ENCODE measurements around the gene TBC1D10A. TPM values are rescaled to one million over a fixed set of nuclear protein-coding genes. Genes with fewer than 3 reads are reported as not detected.

Gene TBC1D10A
- total RNA-seq, 1 experiment from 2014 or later, result 12.2 TPM

- TF ChIP-seq CTCF (IDR thresholded peaks at IDR 0.05; ENCODE audit: insufficient read depth in 1 of 2, low read depth in 1 of 2, low read length in 1 of 2, severe bottlenecking in 1 of 2, unreplicated experiment in 1 of 2), result no peak
- H3K4me3 Mint-ChIP-seq (ENCODE audit: unreplicated experiment), result peak overlapping the region; percentile 79
- no TSS peak for BruUV-seq (replicated peaks)
- no peaks in the 10 kb centered on the region for H3K9me3 ChIP-seq
- no peaks in the 10 kb centered on the region for H3K9me3 Mint-ChIP-seq (ENCODE audit: unreplicated experiment)
- H3K36me3 Mint-ChIP-seq (ENCODE audit: insufficient read depth, unreplicated experiment), result peaks cover 36% of the 10 kb centered on the region
- POLR2A ChIA-PET, result interaction anchor here (0.5 to 2.3 kb wide), 7 partner anchors 28 to 98 kb away, joined by 3 to 44 read pairs (median 8); partner anchors contain the start of genes CASTOR1, CCDC157 and SF3A1
- peak overlapping the region; percentile 87 for H3K4me3 ChIP-seq (ENCODE audit: low read depth, low read length)
- CTCF ChIA-PET, result interaction anchor here (0.6 to 5.2 kb wide), 13 partner anchors 28 to 280 kb away, joined by 3 to 106 read pairs (median 6); partner anchors contain the start of genes CASTOR1, CCDC157, RNF215 and SF3A1
- intact Hi-C loops (cut with micrococcal nuclease; ENCODE audit: unreplicated experiment), result loop anchor here (2.0 kb wide), 3 partner anchors 27 to 63 kb away; partner anchors contain the start of gene RNF215
- peak in 1 of 2 experiments; percentile 37 for DNase-seq
- H3K27ac Mint-ChIP-seq (ENCODE audit: unreplicated experiment), result no peak overlapping the region
- no peaks in the 10 kb centered on the region for H3K36me3 ChIP-seq (ENCODE audit: control insufficient read depth, insufficient read depth, low read length)
- peaks cover 27% of the 10 kb centered on the region for H3K4me1 ChIP-seq
- H3K27me3 ChIP-seq (replicated peaks; ENCODE audit: control insufficient read depth, insufficient read depth, low read length), result no peaks in the 10 kb centered on the region
- peaks cover 30% of the 10 kb centered on the region for H3K4me1 Mint-ChIP-seq (ENCODE audit: low read depth, unreplicated experiment)
- no peaks in the 10 kb centered on the region for H3K27me3 Mint-ChIP-seq (ENCODE audit: insufficient read depth, unreplicated experiment)
Measured at GRCh38 chr22:30326255-30326705, 461 bp downstream of the TBC1D10A start.

- ChIA-PET POLR2A (interaction anchor here (0.5 kb wide), 1 partner anchor 31 kb away, joined by 3 read pairs; the partner anchor contains the start of gene SF3A1), CTCF (interaction anchor here (1.7 to 5.2 kb wide), 2 partner anchors 37 to 65 kb away, joined by 6 to 106 read pairs; partner anchors contain the start of gene CASTOR1)
- intact Hi-C loops (cut with micrococcal nuclease; ENCODE audit: unreplicated experiment), result loop anchor here (2.0 kb wide), 3 partner anchors 27 to 63 kb away; partner anchors contain the start of gene RNF215
- Mint-ChIP-seq H3K36me3 (ENCODE audit: insufficient read depth, unreplicated experiment) (peaks cover 35% of the 10 kb centered on the region), H3K4me3 (ENCODE audit: unreplicated experiment) (peak overlapping the region; percentile 79), H3K4me1 (ENCODE audit: low read depth, unreplicated experiment) (peaks cover 30% of the 10 kb centered on the region), H3K27me3 (ENCODE audit: insufficient read depth, unreplicated experiment) (no peaks in the 10 kb centered on the region), H3K9me3 (ENCODE audit: unreplicated experiment) (no peaks in the 10 kb centered on the region), H3K27ac (ENCODE audit: unreplicated experiment) (no peak overlapping the region)
- BruUV-seq (replicated peaks), result no TSS peak
- Histone ChIP-seq H3K4me3 (ENCODE audit: low read depth, low read length) (peak overlapping the region; percentile 87), H3K36me3 (ENCODE audit: control insufficient read depth, insufficient read depth, low read length) (no peaks in the 10 kb centered on the region), H3K4me1 (peaks cover 27% of the 10 kb centered on the region), H3K27me3 (replicated peaks; ENCODE audit: control insufficient read depth, insufficient read depth, low read length) (no peaks in the 10 kb centered on the region), H3K9me3 (no peaks in the 10 kb centered on the region)
- no peak for TF ChIP-seq CTCF (IDR thresholded peaks at IDR 0.05; ENCODE audit: insufficient read depth in 1 of 2, low read depth in 1 of 2, low read length in 1 of 2, severe bottlenecking in 1 of 2, unreplicated experiment in 1 of 2)
- no peak for DNase-seq
Measured at GRCh38 chr22:30325724-30326254, 952 bp downstream of the TBC1D10A start.

- no peak for DNase-seq
- BruUV-seq (replicated peaks), result no TSS peak
- Mint-ChIP-seq H3K27me3 (ENCODE audit: insufficient read depth, unreplicated experiment) (no peaks in the 10 kb centered on the region), H3K27ac (ENCODE audit: unreplicated experiment) (no peak overlapping the region), H3K4me1 (ENCODE audit: low read depth, unreplicated experiment) (peaks cover 30% of the 10 kb centered on the region), H3K4me3 (ENCODE audit: unreplicated experiment) (peak overlapping the region; percentile 79), H3K36me3 (ENCODE audit: insufficient read depth, unreplicated experiment) (peaks cover 30% of the 10 kb centered on the region), H3K9me3 (ENCODE audit: unreplicated experiment) (no peaks in the 10 kb centered on the region)
- Histone ChIP-seq H3K27me3 (replicated peaks; ENCODE audit: control insufficient read depth, insufficient read depth, low read length) (no peaks in the 10 kb centered on the region), H3K36me3 (ENCODE audit: control insufficient read depth, insufficient read depth, low read length) (no peaks in the 10 kb centered on the region; the same call in 1 of the 2 replicates), H3K9me3 (no peaks in the 10 kb centered on the region), H3K4me1 (peaks cover 27% of the 10 kb centered on the region), H3K4me3 (ENCODE audit: low read depth, low read length) (no peak overlapping the region)
- POLR2A ChIA-PET, result no interaction called here
- intact Hi-C loops (cut with micrococcal nuclease; ENCODE audit: unreplicated experiment), result no loop called here
- CTCF ChIA-PET, result interaction anchor here (5.2 kb wide), 1 partner anchor 36 kb away, joined by 106 read pairs; the partner anchor contains the start of gene CASTOR1
- no peak for TF ChIP-seq CTCF (IDR thresholded peaks at IDR 0.05; ENCODE audit: insufficient read depth in 1 of 2, low read depth in 1 of 2, low read length in 1 of 2, severe bottlenecking in 1 of 2, unreplicated experiment in 1 of 2)
Measured at GRCh38 chr22:30325065-30325720, 1.5 kb downstream of the TBC1D10A start.

Measured in Caco-2 (cell line).